Effector memory CD4-positive, alpha-beta T cell (primary cell): ENCODE measurements around the gene NOL4L.
A peak's percentile ranks its signal among the peaks of the same experiment; 100 is the strongest.

Source experiments
- DNase-seq, 3 donors: peaks; one replicate each; pipeline ENCODE4 v3.0.0-alpha.2; 2020
- H3K27ac ChIP-seq: 2 replicates; pipeline ENCODE4 v1.7.0; 2013; ENCODE audit warnings: mild to moderate bottlenecking, low read length, moderate library complexity; ENCODE audit not compliant: insufficient read depth, poor library complexity, severe bottlenecking
- H3K27me3 ChIP-seq: replicated peaks from 2 replicates; pipeline ENCODE4 v1.7.0; 2013; ENCODE audit warnings: mild to moderate bottlenecking, low read length; ENCODE audit not compliant: insufficient read depth, control insufficient read depth, poor library complexity, severe bottlenecking
- H3K36me3 ChIP-seq: 2 replicates; pipeline ENCODE4 v1.7.0; 2013; ENCODE audit warnings: mild to moderate bottlenecking, low read length, moderate library complexity; ENCODE audit not compliant: control insufficient read depth, insufficient read depth
- H3K4me1 ChIP-seq: 2 replicates; pipeline ENCODE4 v1.7.0; 2013; ENCODE audit warnings: low read length, mild to moderate bottlenecking; ENCODE audit not compliant: control insufficient read depth, insufficient read depth, poor library complexity, severe bottlenecking
- H3K4me3 ChIP-seq: 2 replicates; pipeline ENCODE4 v1.7.0; 2013; ENCODE audit warnings: low read length, low read depth, mild to moderate bottlenecking; ENCODE audit not compliant: insufficient read depth, poor library complexity, severe bottlenecking
- H3K9me3 ChIP-seq: 2 replicates; pipeline ENCODE4 v1.7.0; 2013; ENCODE audit warnings: mild to moderate bottlenecking, low read length, moderate library complexity; ENCODE audit not compliant: control insufficient read depth
- total RNA-seq, 3 donors: gene quantifications; one replicate each; lab custom pipeline; 2026; lab: John Stamatoyannopoulos, UW

Gene NOL4L, protein sequence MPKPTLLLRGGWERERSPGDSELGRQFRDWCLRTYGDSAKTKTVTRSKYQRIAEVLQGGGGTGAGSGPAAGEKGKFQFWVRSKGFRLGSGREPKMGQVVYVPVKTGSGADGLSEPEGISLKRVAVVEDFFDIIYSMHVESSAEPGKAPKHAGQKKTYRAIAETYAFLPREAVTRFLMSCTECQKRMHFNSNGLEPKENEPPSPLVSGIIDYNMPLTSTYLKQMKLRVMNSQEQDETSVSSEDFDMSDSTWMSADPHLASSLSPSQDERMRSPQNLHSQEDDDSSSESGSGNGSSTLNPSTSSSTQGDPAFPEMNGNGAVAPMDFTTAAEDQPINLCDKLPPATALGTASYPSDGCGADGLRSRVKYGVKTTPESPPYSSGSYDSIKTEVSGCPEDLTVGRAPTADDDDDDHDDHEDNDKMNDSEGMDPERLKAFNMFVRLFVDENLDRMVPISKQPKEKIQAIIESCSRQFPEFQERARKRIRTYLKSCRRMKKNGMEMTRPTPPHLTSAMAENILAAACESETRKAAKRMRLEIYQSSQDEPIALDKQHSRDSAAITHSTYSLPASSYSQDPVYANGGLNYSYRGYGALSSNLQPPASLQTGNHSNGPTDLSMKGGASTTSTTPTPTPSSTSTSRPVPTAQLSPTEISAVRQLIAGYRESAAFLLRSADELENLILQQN
- total RNA-seq: 104 to 155 (median 108) reads per million in 3 donors

DNA sequence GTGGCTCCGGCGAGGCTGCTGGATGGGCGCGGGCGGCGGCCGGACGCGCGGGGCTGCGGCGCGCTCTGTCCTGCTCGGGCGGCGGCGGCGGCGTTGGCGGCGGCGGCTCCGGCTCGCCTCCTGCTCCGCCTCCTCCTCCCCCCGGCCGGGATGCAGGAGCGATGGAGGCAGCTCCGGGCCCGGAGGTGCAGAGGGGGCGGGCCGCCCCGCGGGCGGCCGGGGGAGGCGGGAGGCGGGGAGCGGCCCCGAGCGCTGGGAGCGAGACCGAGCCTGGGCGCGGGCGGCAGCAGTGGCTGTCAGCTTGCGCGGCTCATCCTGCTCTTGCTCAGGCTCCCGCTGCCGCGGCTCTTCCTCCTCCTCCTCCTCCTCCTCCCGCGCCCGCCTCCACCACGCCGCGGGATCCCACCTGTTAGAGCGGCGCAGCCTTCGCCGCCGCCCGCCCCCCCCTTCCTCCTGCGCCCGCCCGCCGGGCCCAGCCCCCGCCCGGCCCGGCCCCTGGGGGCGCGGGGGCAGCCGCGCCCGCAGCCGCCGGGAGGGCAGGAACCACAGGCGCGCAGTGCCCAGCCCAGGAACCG lies at the start of gene NOL4L:
TSS of gene NOL4L (minus strand) at position 323 of the 575 bp plus-strand sequence. CDS start 443 bp downstream, outside the sequence.
- DNase-seq: peak in 2 of 3 donors; percentile 20 to 38
- Histone ChIP-seq H3K4me1 (peaks cover 29% of the 10 kb centered on the region), H3K4me3 (peak within 1 kb of the TSS; percentile 88), H3K27me3 (no peaks in the 10 kb centered on the region), H3K9me3 (no peaks in the 10 kb centered on the region), H3K36me3 (no peaks in the 10 kb centered on the region), H3K27ac (peak within 1 kb of the TSS; percentile 58)

DNA sequence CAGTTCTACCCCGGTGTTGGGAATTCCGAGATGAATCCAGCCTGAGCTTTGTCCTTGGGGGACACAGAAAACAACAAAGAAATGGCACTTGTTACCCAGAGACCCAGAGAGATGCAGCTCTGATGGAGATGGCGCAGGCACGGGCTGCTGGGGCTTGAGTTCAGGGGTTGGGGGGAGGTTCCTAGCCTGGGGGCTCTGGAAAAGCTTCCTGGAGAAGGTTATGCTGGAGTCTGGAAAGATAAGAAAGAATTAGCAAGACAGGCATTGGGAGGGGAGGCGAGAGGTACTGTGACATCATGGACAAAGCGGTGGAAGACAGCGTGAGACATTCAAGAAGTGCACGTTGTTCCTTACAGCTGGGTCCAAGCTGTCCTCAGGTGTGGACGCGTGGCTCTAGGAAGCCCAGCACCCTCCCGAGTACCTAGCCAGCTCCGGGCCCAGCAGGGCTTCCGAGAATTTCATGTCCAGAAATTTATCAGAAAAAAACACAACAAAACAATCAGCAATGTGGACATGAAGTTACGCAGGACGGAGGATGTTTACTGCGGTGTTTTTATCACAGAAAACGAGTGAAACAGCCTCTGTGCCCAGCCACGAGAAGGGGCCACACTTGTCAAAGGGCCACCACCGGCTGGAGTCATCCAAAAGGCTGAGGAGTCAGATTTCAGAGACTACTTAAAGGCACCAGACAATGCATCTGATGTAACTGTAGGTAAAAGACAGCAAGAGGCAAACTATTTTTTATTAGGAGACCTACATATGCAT lies 49.1 kb upstream of the NOL4L start:
- no peak overlapping the region for H3K27ac ChIP-seq
- H3K27me3 ChIP-seq: no peaks in the 10 kb centered on the region
- DNase-seq: no peak
- no peaks in the 10 kb centered on the region for H3K4me1 ChIP-seq
- H3K36me3 ChIP-seq: no peaks in the 10 kb centered on the region
- no peaks in the 10 kb centered on the region for H3K9me3 ChIP-seq
- no peak overlapping the region for H3K4me3 ChIP-seq

DNA sequence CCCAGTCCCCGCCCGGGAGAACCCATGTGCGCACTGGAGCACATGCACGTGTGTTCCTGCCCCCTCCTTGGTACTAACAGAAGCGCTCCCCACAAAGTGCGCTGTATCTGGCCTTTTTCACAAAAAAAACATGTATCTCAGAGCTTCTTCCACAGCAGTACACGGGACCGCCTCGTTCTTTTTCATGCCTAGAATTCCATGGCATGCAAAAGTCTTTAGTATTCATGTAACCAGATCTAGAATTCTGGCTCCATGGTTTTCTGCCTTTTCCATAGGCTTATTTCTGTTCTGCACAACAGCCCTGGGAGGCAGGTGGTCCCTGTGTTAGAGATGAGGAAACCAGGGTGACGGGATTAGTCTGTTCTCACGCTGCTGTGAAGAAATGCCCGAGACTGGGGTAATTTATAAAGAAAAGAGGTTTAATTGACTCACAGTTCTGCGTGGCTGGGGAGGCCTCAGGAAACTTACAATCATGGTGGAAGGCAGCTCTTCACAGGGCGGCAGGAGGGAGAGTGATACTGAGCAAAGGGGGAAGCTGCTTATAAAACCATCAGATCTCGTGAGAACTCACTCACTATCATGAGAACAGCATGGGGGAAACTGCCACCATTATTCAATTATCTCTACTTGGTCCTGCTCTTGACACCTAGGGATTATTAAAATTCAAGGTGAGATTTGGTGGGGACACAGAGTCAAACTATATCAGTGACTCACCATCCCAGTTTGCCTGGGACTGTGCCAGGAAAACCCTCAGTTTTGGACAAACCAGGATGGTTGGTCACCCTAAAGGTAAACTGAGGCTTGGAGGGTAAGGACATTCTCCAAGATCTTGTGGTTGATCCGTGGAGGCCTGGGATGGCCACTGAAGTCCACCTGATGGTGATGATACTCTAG lies 47.6 kb upstream of the NOL4L start:
- no peak for DNase-seq
- H3K4me3 ChIP-seq: no peak overlapping the region
- no peaks in the 10 kb centered on the region for H3K4me1 ChIP-seq
- no peaks in the 10 kb centered on the region for H3K27me3 ChIP-seq
- no peaks in the 10 kb centered on the region for H3K9me3 ChIP-seq
- no peak overlapping the region for H3K27ac ChIP-seq
- no peaks in the 10 kb centered on the region for H3K36me3 ChIP-seq

DNA sequence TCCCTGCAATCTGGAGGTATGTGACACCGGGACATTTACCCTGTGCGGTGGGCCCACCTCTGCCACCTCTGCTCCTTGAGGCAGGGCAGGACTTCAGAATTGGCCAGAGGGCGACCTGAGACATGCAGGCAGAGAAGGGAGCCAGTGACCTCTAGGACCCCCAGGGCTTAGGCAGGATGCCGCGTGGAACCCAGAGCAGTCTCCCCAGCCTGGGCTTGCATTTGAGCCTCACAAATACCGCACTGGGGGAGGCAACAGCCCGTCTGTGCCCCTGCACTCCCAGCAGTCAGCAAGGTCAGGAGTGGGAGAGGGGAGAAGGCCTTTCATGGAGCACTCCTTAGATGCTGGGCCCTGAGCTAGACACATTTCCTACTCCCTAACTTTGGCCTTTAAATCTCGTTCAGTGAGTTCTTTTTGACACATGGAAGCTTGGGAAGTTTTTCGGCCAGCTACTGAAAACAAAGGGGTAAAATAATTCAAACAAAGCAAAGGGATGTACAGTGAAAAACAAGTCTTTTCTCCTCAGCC lies 46.9 kb upstream of the NOL4L start:
- Histone ChIP-seq H3K36me3 (no peaks in the 10 kb centered on the region), H3K4me3 (no peak overlapping the region), H3K9me3 (no peaks in the 10 kb centered on the region), H3K4me1 (peaks cover 2% of the 10 kb centered on the region), H3K27ac (no peak overlapping the region), H3K27me3 (no peaks in the 10 kb centered on the region)
- DNase-seq: no peak

DNA sequence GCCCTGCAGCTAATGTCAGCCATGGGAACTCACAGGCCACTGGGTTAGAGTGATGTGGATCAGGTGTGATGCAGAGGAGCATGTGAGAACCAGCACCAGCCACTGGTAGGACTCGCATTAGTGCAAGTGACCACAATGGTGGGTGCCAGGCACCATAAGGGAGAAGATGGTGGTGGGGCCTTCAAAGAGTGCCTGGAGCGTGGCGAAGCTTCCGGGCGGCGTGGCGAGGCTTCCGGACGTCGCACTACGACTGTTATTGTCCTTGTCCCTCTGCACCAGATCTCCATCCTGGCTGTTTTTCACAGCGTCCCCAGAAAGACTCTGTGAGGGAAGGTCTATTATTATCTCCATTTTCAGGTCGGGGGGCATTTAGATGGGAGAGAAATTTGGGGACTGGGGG lies 44.7 kb upstream of the NOL4L start:
- Histone ChIP-seq H3K9me3 (no peaks in the 10 kb centered on the region), H3K27ac (no peak overlapping the region), H3K4me3 (no peak overlapping the region), H3K27me3 (no peaks in the 10 kb centered on the region), H3K4me1 (peaks cover 6% of the 10 kb centered on the region), H3K36me3 (no peaks in the 10 kb centered on the region)
- no peak for DNase-seq

DNA sequence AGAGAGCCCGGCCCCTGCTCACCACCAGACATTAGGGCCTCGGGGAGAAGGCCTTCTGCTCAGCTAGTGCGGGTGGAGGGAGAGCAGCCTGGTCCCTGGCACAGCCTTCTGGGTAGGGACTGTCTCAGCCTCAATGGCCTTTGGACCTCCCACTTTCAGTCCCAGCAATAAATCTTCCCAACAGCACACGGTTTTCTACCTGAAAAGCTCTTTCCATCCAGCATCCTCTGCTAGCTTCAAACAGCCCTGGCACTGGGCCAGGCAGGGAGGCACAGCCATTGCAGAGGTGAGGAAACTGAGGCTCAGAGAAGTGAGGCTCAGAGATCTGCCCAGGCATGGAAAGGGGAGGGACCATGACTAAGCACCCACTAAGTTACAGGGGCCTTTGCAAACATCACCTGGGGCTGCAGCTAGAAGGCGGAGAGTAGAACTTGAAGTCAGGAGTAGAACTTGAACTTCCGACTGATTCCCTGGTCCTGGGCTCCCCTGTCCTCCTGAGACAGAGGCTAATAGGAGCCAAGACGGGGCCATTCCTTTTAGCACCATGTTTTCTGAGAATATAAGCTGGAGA lies 43.9 kb upstream of the NOL4L start:
- Histone ChIP-seq H3K9me3 (no peaks in the 10 kb centered on the region), H3K36me3 (no peaks in the 10 kb centered on the region), H3K4me3 (no peak overlapping the region), H3K27me3 (no peaks in the 10 kb centered on the region), H3K27ac (no peak overlapping the region), H3K4me1 (peaks cover 6% of the 10 kb centered on the region)
- DNase-seq: no peak

DNA sequence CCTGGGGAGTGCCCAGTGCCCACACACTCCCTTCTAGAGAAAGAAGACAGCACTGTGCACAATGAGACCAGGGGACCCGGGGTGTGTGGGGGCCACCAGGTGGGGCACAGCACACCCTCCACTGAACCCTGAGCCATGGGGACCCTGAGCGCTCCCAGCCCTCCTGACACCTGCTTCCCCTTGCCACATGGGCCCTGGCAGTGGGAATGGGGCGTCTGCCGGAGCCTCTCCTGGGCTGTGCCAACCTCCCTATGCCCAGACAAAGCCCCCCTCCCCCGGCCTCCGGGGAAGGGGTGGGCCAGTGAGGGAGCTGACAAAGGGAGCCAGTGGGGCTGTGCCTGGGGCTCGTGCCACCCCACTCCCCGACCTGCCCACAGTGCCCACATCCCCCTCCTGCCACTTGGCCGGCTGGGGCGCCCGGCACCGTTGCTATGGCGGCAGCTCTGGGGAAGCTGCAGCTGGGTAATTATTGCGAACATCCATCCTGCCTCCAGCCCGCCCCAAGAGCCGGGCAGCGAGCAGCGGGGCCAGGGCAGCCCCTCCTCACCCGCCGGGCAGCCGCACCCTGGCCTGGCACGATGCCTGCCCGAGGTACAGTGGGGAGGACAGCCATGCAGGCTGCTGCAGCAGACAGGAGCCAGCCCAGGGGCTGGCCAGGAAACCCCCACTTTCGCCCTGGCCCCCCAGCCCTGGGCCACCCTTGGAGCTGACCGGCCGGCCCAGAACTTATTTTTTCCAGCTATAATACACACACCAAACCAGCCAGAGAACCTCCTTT lies 41.9 kb upstream of the NOL4L start:
- peaks cover 6% of the 10 kb centered on the region for H3K4me1 ChIP-seq
- H3K9me3 ChIP-seq: no peaks in the 10 kb centered on the region
- H3K27ac ChIP-seq: no peak overlapping the region
- H3K4me3 ChIP-seq: no peak overlapping the region
- H3K27me3 ChIP-seq: no peaks in the 10 kb centered on the region
- DNase-seq: no peak
- H3K36me3 ChIP-seq: no peaks in the 10 kb centered on the region

DNA sequence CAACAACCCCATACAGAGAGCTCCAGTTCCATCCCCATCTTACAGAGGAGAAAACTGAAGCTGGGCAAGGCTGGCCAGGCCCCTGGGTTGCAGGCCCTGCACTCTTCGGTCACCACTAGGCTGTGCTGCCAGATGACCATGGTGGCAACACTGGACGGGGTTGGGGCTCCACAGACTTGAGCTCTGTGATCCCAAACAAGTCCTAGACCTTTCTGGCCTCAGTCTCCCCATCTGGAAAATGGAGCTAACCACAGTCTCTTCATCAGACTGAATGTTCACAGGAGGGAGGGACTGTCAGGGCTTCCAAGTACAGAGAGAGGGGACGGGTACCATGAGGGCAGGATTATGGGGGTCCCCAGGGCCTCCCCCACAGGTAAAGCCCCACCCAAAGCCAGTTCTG lies 41.3 kb upstream of the NOL4L start:
- Histone ChIP-seq H3K4me1 (peaks cover 6% of the 10 kb centered on the region), H3K27ac (no peak overlapping the region), H3K4me3 (no peak overlapping the region), H3K9me3 (no peaks in the 10 kb centered on the region), H3K36me3 (no peaks in the 10 kb centered on the region), H3K27me3 (no peaks in the 10 kb centered on the region)
- no peak for DNase-seq
